ENCODE data around the gene RIT1. TPM values are rescaled to one million over a fixed set of nuclear protein-coding genes. Genes with fewer than 3 reads are reported as not detected.

RIT1 gene
- total RNA-seq, 3 donors from 2014 or later, result 21.8 to 29.7 (median 23.5) TPM

DNA sequence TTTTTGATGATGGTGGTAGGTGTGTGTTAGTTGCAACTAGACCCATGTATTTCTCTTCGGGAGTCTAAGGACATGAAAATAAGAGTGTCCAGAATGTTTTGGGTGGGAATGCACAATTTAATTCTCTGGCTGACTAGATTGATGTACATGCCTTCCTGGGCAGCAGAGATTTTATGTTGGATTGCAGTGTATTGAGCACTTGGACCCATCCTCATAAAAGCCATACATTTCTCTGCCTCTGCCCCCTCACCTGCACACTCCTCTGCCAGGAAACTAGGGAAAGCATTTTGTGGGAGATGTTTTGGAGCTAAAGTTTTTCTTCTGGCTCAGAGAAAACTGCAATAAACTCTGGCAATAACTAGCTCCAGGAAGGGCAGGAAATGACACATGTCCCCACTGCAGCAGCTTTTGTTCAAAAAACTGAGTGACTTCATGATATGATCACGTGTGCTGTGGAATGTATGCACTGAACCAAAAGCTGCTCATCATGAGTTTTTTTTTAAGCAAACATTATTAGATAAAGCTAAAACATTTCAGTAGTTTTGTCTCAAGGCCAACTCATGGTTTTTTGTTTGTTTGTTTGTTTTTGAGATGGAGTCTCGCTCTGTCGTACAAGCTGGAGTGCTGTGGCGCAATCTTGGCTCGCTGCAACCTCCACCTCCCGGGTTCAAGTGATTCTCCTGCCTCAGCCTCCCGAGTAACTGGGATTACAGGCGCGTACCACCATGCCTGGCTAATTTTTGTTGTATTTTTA lies 17.6 kb downstream of the RIT1 start:
- H3K4me3 ChIP-seq, result no peak overlapping the region
- DNase-seq, result no peak
- no peaks in the 10 kb centered on the region for H3K36me3 ChIP-seq (ENCODE audit: low read depth)
- H3K9me3 ChIP-seq, result no peaks in the 10 kb centered on the region
- ATAC-seq, result peak; percentile 83
- intact Hi-C loops (cut with DNase I, micrococcal nuclease), result no loop called here
- TF ChIP-seq, protein P1, sequence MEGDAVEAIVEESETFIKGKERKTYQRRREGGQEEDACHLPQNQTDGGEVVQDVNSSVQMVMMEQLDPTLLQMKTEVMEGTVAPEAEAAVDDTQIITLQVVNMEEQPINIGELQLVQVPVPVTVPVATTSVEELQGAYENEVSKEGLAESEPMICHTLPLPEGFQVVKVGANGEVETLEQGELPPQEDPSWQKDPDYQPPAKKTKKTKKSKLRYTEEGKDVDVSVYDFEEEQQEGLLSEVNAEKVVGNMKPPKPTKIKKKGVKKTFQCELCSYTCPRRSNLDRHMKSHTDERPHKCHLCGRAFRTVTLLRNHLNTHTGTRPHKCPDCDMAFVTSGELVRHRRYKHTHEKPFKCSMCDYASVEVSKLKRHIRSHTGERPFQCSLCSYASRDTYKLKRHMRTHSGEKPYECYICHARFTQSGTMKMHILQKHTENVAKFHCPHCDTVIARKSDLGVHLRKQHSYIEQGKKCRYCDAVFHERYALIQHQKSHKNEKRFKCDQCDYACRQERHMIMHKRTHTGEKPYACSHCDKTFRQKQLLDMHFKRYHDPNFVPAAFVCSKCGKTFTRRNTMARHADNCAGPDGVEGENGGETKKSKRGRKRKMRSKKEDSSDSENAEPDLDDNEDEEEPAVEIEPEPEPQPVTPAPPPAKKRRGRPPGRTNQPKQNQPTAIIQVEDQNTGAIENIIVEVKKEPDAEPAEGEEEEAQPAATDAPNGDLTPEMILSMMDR (IDR thresholded peaks at IDR 0.05), result no peak
- H3K4me1 ChIP-seq (ENCODE audit: low read depth), result peaks cover 11% of the 10 kb centered on the region

DNA sequence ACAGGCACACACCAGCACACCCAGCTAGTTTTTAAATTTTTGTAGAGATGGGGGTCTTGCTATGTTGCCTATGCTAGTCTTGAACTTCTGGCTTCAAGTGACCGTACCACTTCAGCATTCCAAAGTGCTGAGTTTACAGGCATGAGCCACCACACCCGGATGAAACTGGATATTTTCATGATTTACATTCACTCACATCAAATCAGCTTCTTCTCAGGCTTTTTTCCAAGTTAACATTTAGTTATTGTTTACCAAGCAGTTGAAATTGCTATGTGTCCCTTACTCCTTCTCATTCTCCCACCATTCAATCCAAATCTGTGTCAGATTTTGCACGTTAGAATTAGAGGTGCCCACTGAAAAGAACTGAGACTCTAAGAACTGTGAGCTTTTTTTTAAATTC lies 18.4 kb downstream of the RIT1 start:
- DNase-seq (no peak), ATAC-seq (peak; percentile 55)
- H3K4me1 ChIP-seq (ENCODE audit: low read depth), result peaks cover 11% of the 10 kb centered on the region
- no peaks in the 10 kb centered on the region for H3K9me3 ChIP-seq
- H3K36me3 ChIP-seq (ENCODE audit: low read depth), result no peaks in the 10 kb centered on the region
- TF ChIP-seq, protein P1 (IDR thresholded peaks at IDR 0.05), result no peak
- intact Hi-C loops (cut with DNase I, micrococcal nuclease), result no loop called here
- H3K4me3 ChIP-seq, result no peak overlapping the region

GRCh38 chr1:155890251-155890650 lies 20.9 kb downstream of the RIT1 start:
- intact Hi-C loops (cut with DNase I, micrococcal nuclease), result no loop called here
- no peak for ATAC-seq
- no peaks in the 10 kb centered on the region for H3K36me3 ChIP-seq (ENCODE audit: low read depth)
- DNase-seq, result no peak
- no peak overlapping the region for H3K4me3 ChIP-seq
- TF ChIP-seq, protein P1 (IDR thresholded peaks at IDR 0.05), result no peak
- H3K4me1 ChIP-seq (ENCODE audit: low read depth), result peaks cover 11% of the 10 kb centered on the region
- no peaks in the 10 kb centered on the region for H3K9me3 ChIP-seq

DNA sequence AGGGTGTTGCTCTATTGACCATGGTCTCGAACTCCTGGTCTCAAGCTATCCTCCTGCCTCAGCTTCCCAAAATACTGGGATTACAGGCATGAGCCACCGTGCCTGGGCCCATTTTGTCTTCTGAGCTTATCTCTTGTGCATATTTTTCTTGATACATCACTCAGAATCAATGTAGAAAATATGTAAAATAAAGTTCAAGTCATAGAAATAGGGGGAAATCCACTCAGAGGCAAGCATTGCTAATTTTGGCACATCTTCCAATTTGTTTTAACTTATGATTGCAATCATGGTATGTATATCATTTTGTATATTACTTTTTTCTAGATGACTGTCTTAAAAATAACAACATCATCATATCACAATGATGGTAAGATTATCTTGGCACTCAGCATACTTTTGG lies 21.6 kb downstream of the RIT1 start:
- ATAC-seq (no peak), DNase-seq (no peak)
- Histone ChIP-seq H3K9me3 (no peaks in the 10 kb centered on the region), H3K4me3 (no peak overlapping the region), H3K4me1 (ENCODE audit: low read depth) (peaks cover 11% of the 10 kb centered on the region), H3K36me3 (ENCODE audit: low read depth) (no peaks in the 10 kb centered on the region)
- intact Hi-C loops (cut with DNase I, micrococcal nuclease), result no loop called here
- TF ChIP-seq, protein P1 (IDR thresholded peaks at IDR 0.05), result no peak

GRCh38 chr1:155888481-155888880 lies 22.7 kb downstream of the RIT1 start:
- no peaks in the 10 kb centered on the region for H3K36me3 ChIP-seq (ENCODE audit: low read depth)
- TF ChIP-seq, protein P1 (IDR thresholded peaks at IDR 0.05), result no peak
- ATAC-seq (no peak), DNase-seq (no peak)
- no peaks in the 10 kb centered on the region for H3K9me3 ChIP-seq
- no peak overlapping the region for H3K4me3 ChIP-seq
- peaks cover 9% of the 10 kb centered on the region for H3K4me1 ChIP-seq (ENCODE audit: low read depth)
- intact Hi-C loops (cut with DNase I, micrococcal nuclease), result no loop called here

All from mucosa of descending colon (tissue), 3 donors.